WI38 (cell line): Measurements from ENCODE around the gene YEATS2.

Experiments used
- H3K4me3 ChIP-seq: 2 replicates; pipeline ENCODE4 v1.5.1; 2011; ENCODE audit warnings: low read depth, mild to moderate bottlenecking, control low read depth, low read length
- TF ChIP-seq, protein P1 (sequence below): IDR thresholded peaks from 2 replicates; pipeline ENCODE4 v1.5.1; 2012; ENCODE audit warnings: low read depth, mild to moderate bottlenecking, control low read depth, low read length

YEATS2 gene

DNA sequence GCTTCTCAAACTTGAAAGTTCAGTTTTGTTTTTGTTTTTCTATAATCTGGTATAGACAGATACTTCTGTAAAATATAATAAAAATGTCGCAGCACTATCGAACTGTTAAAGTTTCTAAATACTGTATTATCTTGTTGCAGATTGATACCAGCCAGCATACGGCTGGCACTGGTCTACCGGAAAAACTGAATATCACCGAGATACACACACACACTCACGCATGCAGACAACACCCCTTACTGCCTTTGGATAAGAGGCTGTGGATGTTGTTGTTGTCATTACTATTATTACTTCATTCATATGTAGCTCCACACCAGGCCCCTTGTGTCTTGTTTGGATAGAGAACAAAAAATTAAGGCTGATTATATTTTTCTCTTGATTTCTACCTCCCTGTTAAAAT, 95.4 kb downstream of the YEATS2 start:
- no peak overlapping the region for H3K4me3 ChIP-seq
- TF ChIP-seq, protein P1, sequence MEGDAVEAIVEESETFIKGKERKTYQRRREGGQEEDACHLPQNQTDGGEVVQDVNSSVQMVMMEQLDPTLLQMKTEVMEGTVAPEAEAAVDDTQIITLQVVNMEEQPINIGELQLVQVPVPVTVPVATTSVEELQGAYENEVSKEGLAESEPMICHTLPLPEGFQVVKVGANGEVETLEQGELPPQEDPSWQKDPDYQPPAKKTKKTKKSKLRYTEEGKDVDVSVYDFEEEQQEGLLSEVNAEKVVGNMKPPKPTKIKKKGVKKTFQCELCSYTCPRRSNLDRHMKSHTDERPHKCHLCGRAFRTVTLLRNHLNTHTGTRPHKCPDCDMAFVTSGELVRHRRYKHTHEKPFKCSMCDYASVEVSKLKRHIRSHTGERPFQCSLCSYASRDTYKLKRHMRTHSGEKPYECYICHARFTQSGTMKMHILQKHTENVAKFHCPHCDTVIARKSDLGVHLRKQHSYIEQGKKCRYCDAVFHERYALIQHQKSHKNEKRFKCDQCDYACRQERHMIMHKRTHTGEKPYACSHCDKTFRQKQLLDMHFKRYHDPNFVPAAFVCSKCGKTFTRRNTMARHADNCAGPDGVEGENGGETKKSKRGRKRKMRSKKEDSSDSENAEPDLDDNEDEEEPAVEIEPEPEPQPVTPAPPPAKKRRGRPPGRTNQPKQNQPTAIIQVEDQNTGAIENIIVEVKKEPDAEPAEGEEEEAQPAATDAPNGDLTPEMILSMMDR, result no peak

DNA sequence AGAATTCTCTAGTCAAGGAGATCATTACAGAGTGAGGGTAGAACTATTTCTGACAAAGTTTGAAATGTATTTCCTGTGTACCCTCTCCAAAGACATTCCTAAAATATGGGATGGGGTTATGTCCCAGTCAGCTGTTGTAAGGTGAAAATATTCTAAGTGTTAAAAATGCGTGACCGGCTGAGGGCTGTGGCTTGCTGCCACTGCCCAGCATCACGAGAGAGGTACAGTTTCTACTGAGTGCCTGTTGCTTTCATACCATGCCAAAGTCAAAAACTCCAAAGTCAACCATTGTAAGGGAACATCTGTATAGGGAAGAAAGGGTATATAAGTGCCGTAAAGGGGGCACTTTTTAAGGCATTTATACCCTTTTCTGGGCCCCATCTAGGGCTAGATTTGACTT, 96.9 kb downstream of the YEATS2 start:
- TF ChIP-seq, protein P1, result no peak
- H3K4me3 ChIP-seq, result no peak overlapping the region

DNA sequence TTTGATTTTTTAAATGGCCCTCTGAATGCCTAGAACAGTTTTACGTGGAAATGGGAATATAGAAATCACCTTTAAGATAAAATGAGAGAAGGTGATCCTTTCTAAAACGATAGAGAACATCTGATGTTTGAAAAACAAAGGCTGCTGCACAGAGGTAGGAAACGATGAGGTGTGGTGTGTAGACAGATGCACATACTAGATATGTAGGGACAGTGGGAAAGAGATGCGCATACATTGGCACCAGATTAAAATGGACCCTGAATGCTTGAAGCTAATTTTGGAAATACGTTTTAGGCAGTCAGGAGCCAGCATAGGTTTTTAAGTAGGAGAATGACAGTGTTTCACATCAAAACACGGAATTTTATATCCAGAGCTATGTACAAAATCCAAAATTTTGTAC, 98.8 kb downstream of the YEATS2 start:
- TF ChIP-seq, protein P1, result no peak
- no peak overlapping the region for H3K4me3 ChIP-seq

DNA sequence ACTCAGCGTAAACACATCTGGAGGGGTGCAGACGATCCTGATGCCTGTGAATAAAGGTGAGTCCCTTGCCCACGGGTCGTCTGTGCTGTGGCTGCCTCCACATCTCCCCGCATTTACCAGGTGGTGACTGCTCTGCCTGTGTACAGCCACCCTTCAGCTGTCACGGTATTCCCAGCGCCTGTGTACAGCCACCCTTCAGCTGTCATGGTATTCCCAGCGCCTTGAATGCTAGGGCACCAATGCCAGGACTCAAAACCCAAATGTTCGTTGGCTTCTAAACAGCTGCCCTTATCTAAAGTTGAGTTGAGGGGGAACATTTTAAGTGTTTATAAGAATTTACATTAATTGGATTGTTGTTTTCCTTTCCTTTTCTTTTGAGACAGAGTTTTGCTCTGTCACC, 100.4 kb downstream of the YEATS2 start:
- TF ChIP-seq, protein P1, result no peak
- no peak overlapping the region for H3K4me3 ChIP-seq

DNA sequence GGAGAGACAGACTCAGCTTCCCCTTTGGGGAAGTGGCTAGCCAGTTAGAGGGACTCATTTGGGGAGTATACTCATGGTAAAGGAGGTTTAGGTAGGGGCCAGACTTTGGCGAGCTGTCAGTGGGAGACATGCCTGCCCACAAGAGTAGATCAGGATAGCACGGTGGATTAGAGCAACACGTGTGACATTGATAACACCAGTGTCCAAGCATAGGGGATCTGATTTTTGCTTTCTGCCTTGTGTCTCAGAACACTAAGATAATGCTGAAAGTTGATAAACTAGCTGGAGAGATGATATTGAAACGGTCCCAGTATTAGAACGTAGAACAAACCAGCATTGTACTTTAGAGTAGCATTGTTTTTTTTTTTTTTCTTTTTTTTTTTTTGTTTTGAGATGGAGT, 101.9 kb downstream of the YEATS2 start:
- H3K4me3 ChIP-seq, result no peak overlapping the region
- TF ChIP-seq, protein P1, result no peak

DNA sequence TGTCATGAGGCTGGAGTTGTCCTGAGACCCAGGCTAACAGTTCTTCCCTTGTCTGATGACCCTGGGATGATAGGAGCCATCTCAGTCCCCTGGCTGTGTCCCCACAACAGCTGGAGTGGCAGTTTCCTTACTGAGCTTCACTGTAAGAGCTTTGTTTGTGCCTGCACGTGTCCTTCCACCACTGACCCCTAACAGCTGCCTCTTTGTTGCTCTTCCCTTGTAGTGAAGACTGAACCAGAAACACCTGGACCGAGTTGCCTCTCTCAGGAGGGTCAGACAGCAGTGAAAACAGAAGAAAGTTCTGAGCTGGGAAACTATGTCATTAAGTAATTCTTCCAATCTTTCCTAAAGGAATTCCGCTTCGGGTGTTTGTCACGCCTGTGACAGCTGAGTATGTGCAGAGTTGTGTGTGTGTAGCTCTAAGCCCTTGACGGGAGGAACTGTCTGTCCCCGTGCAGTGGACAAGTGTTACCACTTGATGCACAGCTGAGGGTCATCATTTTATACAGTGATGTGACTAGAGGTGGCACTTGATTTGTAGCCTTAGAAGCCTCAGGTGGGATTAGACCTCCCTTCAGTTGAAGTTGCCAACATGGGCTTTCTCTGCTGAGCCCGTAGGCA, 102.8 kb downstream of the YEATS2 start:
- TF ChIP-seq, protein P1, result no peak
- no peak overlapping the region for H3K4me3 ChIP-seq

DNA sequence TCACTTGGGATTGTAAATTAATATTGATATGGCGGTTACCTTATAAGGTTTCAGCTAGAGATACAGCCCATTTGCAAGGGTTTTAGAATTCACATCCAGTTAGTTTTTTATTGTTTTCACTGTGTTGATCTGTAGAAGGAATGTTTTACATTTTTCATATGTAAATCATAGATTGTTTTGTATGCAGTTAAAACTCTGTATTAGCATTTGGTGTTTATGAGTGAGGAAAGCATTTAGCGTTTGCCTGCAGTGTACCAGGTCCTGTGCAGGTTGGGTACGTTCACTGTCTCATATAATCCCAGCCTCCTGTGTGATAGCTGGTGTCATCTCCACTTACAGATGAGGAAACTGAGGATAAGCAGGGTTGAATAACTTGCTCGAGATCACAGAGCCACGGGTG, 104.0 kb downstream of the YEATS2 start:
- no peak overlapping the region for H3K4me3 ChIP-seq
- TF ChIP-seq, protein P1, result no peak
